SIG-M5 treated with dmso at 0.1 percent for 504 hours (cell line): ENCODE data around the gene SUSD1.

ENCODE experiments used
- DNase-seq: peaks from one replicate; lab custom pipeline; 2025; ENCODE audit not compliant: unreplicated experiment; lab: John Stamatoyannopoulos, UW

Gene SUSD1

DNA sequence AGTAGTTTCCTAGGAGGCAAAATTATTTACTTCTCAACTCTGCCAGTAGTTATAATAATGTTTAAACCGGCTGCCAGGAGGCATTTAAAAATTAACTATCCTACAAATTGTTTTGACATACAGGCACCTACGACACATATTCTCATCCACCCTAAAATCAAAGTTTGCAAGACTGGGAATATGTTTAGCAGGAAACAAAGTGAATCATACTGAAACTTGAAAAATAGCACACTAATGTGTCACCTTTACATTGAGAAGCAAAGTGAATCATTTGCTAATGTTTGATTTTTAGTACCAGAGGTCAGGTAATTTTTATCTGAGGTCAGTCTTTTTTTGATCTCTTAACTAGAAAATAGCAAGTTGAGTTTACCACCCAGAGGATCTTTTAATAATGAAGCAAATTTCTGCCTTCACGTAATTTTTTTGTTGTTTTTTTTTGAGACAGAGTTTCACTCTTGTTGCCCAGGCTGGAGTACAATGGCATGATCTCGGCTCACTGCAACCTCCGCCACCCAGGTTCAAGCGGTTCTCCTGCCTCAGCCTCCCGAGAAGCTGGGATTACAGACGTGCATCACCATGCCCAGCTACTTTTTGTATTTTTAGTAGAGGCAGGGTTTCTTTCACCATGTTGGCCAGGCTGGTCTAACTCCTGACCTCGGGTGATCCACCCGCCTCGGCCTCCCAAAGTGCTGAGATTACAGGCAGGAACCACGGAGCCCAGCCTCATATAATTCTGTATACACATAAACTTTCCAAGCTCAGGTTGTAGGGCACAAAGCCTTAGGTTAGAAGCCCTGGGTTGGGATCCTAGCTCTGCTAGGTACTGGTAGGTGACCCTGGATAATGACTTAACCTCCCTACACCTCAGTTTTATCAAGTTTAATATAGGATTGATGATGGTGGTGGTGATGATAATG lies 154.2 kb downstream of the SUSD1 start:
- DNase-seq = no peak

DNA sequence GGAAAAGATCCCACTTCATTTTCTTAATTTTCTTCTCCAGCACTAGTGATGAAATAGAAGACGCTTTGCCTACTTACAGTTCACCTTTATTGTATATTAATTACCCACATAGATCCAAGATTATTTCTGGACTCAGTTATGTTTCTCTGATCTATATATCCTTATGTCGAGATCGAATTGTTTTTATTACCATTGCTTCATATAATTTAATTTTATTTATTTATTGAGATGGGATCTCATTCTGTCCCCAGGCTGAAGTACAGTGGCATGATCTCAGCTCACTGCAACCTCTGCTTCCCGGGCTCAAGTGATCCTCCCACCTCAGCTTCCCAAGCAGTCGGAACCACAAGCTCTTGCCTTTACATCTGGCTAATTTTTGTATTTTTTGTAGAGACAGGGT lies 157.2 kb downstream of the SUSD1 start:
- no peak for DNase-seq

DNA sequence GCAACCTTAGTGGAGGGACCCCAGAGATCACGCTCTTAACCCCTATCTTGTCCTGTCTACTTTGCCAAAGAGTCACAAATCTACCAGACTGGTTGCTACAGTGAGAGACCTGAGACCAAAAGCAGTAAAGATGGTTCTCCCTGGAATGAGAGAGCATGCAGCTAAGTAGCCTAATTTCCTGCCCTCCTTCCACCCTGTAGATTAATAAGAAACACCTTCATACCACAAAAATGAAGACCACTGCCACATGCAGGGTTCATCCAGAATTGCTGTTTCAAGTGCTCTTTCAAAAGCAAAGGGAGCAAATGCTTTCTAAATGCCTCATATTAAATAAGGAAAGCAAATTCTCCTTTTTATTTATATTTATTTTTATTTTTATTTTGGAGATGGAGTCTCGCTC lies 159.4 kb downstream of the SUSD1 start:
- no peak for DNase-seq

DNA sequence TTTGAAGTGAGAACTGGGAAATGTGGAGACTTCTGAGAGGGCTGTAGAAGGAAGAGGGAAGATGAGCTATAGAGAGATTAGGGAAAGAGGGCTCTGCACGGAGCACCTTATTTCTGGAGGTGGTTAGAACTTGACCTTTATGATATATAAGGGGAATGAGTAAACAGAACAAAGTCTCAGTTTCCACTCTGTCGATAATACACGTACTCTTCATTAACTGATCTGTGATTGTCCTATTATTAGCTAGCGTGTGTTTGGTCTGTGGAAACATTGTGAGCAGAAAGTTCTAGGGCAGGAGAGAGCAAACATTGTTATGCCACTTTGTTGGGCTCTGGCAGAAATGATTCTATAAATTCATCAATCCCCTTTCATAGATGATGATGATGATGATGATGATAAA lies 159.9 kb downstream of the SUSD1 start:
- DNase-seq = no peak

DNA sequence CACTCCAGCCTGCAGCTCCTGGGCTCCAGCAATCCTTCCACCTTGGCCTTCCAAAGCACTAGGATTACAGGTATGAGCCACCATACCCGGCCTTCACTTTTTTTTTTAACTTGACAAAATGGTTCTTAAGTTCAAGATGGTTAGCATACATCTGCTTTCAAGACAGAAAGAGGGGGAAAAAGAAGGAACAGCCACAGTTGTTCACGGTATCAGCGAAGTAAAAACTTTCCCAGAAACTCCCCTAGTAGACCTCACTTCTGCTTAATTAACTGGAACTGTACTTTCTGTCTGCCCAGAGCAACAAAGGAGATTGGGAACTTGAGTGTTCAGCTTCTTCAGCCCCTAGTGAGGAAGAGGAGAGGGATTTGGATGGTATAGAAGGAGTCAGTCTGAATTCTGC lies 161.8 kb downstream of the SUSD1 start:
- peak; percentile 44 for DNase-seq

DNA sequence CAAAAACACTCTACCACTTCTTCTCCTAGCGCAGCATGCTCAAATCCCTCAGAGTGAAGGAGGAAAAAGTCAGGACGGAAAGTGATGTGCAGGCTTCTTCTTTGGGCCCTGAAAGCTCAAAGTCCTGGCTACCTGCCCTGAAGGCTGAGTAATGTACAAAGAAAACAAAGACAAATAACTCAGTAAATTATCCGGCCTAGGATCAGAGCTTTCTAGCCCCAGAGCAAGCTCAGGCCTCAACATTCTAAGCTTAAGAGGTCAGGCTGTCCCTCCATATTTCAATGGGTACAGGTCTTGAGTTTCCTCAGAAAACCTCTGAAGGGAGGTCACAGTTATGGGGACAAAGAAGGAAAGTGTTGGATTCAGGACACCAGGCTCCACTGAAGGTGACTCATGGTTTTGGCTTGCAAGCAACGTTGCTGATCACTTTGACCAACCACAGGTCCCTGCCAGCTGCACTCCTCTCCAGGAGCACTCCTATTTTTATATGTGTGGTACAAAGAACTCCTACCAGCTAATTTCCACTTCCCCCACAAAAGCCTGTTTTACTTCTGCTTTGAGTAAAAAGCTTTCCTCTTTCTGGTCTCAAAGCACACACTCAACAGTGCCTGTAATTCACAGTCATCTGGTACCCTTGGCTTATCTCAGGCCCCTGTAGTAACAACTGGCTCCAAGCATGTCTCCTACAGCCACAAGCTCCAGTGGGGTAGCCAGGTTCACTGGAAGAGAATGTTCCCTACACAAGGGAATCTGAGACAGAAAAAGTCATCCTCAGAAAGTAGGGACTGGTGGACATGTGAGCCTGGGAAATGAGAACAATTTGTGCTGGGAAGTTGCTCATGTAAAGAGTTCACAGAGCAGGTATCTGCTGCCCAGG lies 162.8 kb downstream of the SUSD1 start:
- peak; percentile 98 for DNase-seq

DNA sequence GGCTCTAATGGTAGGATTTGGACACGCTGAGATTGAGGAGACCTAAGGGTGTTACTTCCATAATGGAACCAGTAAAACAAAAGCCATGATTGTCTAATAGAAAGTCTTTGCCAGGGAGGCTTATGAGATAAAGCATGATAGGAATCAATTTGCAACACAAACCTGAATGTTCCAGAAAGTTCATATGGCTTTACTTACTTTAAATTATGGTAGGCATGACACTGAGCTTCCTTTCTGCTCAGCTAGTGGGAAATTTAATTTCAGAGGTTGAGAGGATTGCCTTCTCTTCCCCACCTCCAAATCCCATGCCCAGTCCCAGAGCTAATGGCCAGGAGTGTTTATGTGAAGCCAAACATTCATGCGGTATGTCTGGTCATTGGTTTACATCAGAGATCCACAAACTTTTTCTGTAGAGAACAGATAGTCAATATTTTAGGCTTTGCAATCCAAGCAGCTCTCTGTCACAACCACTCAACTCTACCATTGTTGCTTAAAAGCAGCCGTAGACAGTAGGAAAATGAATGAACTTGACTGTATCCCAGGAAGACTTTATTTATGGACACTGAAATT lies 164.0 kb downstream of the SUSD1 start:
- no peak for DNase-seq

DNA sequence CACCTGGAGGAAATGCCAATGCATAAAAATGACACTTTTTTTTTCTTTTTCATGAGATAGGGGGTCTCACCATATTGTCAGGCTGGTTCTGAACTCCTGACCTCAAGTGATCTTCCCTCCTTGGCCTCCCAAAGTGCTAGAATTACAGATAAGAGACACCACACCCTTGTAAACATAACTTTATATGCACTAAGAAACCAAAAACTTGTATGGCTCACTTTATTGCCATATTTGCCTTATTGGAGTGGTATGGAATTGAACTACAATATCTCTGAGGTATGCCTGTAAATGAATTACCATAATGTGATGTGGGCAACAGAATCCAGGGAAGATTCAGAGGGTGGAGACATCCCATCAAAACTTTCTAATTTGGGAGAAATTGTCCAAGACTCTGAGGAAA lies 164.6 kb downstream of the SUSD1 start:
- no peak for DNase-seq

DNA sequence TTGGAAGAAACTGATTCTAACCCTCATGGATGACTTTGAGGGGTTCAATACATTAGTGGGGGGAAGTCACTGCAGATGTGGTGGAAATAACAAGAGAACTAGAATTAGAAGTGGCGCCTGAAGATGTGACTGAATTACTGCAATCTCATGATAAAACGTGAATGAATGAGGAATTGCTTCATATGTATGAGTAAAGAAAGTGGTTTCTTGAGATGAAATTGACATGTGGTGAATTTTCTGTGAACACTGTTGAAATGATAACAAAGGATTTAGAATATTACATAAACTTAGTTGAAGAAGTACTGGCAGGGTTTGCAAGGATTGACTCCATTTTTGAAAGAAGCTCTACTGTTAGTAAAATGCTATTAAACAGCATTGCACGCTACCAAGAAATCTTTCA lies 165.4 kb downstream of the SUSD1 start:
- DNase-seq = peak; percentile 83

DNA sequence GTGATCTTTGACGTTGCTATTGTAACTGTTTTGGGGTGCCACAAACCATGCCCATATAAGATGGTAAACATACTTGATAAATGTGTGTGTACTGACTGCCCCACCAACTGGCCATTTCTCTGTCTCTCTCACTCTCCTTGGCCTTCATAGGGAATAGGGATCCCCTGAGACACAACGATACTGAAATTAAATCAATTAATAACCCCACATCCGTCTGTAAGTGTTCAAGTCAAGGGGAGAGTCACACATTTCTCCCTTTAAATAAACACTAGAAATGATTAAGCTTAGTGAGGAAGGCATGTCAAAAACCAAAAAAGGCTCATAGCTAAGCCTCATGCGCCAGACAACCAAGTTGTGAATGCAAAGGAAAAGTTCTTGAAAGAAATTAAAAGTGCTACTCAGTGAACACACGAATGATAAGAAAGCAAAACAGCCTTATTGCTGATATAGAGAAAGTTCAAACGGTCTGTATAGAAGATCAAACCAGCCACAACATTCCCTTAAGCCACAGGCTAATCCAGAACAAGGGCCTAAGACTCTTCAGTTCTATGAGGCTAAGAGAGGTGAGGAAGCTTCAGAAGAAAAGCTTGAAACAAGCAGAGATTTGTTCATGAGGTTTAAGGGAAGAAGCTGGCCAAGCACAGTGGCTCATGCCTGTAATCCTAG lies 167.4 kb downstream of the SUSD1 start:
- DNase-seq = no peak

DNA sequence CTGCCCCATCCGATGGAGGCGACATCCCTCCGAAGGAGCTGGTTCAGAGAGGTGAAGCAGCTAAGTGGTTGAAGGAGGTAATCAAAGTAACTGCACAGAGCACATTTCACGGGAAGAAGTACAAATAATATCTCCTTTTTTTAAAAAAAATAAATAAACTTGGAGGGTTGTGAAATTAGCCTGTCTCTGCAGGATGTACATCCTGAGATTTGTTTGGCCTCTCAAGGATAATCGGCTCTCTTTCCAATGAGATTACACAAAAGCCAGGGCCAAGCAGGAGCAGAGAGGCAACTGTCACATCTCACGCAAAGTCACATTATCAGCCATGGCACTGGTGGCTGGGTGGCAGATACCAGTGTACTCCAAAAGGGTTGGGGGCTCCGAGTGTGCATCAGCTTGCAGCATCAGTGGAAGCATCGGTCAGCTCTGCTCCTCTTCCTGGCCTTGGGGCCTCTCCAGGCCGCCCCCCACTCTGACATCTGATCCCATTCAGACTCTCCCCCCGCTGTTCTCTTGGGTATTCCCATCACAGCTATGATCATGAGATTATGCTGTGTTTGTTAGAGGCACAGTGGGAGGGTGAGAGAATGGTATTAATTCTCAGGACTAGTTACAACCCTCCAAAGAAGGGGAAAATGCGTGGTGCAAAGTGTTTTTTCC lies 168.6 kb downstream of the SUSD1 start:
- DNase-seq = no peak

DNA sequence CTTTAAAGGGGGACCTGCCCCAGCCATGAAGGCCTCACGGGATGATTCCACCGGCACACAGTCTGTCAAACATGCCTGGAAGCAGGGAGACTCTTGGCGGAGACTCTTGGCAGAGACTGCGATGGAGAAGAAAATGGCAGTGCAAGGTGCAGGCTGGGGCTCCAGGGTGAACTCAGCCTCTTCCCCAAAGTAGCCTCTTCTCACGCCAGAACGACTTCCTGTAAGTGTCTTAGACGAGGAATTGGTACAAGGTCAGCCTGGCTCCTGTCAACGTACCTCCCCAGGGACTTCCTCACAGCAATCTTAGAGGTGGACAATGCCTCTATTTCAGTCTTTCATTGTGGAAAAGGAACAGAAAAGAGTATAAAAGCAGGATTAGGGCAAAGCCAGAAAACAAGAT lies 169.2 kb downstream of the SUSD1 start:
- no peak for DNase-seq

DNA sequence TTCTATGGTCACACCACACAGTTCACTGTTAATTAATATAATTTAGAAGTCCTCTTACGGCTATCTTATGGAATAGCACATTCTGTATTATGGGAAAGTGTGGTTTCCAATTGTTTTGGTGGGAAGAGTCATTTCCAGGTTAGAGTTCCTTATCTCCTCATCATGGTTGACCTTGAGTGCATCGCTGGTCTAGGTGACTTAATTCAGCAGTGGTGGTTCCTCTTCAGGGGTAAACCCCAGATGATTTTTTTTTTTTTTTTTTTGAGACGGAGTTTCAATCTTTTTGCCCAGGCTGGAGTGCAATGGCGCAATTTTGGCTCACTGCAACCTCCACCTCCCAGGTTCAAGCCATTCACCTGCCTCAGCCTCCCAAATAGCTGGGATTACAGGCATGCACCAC lies 171.6 kb downstream of the SUSD1 start:
- DNase-seq = no peak

DNA sequence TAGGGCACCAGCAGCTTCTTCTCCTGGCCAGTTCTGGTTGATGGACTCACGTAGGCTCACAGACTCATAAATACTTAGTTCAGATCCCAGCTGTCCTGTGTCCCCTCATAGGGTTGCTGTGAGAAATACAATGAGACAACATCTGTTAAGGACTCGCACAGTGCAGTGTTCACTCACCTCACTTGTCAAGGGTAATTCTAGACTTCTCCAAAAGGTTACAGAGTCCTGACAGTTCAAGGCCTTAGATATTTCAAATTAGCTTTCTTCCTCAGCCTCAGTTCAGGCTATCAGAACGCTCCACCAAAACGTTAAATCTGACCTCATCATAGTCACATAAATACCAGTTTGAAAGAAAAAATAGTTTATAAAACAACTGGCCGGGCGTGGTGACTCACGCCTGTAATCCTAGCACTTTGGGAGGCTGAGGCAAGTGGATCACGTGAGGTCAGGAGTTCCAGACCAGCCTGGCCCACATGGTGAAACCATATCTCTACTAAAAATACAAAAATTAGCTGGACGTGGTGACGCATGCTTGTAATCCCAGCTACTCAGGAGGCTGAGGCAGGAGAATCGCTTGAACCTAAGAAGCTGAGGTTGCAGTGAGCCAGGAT lies 172.1 kb downstream of the SUSD1 start:
- no peak for DNase-seq

DNA sequence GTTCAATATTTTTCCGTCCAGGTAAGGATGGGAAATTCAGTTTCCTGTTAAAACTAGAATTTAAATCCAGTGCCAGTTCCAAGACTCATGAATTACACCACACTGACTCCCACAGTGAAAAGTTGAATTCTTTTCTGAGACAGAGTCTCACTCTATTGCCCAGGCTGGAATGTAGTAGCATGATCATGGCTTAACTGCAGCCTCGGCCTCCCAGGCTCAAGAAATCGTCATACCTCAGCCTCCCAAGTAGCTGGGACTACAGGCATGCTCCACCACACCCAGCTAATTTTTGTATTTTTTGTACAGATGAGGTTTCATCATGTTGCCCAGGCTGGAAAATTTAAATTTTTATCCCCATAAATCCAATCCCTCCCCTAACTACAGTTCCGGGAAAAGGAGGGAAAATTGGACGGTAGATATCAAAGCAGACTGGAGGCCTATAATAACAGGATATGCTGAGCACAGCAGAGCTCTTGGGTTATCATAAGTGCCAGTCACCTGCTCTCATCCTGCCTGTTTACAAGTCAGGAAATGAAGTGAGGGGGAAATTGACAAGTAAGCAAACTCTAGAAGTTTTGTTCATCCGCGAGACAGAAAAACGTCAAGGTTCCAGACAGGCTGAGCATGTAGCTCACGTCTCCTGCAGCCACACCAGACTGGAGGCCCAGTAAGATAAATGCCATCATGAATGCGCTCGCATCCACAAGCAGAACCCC lies 172.8 kb downstream of the SUSD1 start:
- no peak for DNase-seq

DNA sequence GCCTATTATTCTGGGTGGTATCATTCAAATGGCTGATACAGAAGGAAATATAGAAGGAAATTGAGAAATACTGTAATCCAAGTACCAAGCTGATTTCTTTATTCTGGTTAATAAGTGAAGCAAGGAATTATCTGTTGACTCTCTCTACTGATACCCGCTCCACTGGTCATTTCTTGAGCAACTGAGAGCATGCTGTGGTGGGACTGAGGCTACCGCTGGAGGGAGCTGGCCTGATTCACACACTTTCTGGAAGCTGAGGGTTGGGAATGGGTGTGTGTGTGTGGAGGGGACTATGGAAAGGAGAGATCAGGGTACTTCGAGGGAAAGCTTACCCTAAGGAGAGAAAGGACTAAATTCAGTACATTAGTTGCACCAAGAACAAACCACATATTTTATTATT lies 174.4 kb downstream of the SUSD1 start:
- DNase-seq = no peak

DNA sequence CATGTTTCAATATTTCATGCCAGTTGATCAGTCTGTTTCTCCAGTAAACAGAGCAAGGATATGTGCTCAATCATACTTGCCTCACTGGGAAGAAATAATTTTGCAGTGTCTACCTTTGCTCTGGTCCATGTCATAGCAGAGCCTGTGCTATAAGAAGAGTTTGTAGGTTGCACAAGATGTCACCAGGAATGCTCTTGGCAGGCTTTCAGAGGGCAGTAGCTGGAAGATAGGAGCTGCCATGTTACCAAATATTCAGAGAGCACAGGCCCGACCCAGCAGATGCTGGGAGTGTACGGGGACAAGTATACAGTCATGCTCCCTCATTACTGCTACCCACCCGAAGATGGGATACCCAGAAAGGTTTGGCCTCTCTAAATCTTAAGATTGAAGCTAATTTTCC lies 175.8 kb downstream of the SUSD1 start:
- DNase-seq = no peak

DNA sequence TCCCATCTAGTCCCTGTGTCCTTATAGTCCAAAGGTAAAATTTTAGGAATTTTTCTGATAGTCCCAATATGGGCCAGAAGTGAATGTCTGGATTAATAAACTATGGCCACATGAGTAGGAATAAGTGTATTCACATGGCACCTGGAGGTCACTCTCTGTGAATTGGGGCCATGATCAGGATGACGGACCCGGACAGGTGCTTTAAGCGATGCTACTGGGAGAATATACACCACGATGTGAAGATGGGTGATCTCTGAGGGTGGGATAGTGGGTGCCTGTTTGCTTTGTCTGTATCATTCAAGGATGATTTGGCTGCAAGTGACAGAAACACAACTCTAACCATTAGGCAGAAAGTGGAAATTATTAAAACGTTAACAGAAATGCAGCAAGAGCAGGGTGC lies 177.3 kb downstream of the SUSD1 start:
- no peak for DNase-seq

DNA sequence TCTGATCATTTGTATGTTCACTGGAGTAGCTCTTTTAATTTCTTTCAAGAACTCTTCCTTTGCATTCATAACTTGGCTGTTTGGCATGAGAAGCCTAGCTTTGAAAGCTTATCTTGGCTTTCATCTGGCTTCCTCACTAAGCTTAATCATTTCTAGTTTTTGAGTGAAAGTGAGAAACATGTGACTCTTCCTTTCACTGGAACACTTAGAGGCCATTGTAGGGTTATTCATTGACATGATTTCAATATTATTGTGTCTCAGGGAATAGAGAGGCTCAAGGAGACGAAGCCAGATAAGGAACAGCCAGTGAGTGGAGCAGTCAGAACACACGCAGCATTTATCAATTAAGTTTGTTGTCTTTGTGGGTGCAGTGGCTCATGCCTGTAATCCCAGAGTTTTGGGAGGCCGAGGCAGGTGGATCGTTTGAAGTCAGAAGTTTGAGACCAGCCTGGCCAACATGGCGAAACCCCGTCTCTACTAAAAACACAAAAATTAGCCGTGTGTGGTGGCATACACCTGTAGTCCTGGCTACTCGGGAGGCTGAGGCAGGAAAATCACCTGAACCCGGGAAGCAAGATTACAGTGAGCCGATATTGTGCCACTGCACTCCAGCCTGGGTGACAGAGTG lies 180.2 kb downstream of the SUSD1 start:
- no peak for DNase-seq
